ENCODE measurements around the gene SBF1.
"Not testable (repeated sequence)": the region's sequence is repeated elsewhere in the genome, so short reads cannot be mapped to it uniquely, and the experiment has no call there.

- not testable (repeated sequence) for TF ChIP-seq POLR2AphosphoS5 (IDR thresholded peaks at IDR 0.05); POLR2A (IDR thresholded peaks at IDR 0.05; ENCODE audit: low read depth); EP300 (IDR thresholded peaks at IDR 0.05)
- TF ChIP-seq, protein P1, sequence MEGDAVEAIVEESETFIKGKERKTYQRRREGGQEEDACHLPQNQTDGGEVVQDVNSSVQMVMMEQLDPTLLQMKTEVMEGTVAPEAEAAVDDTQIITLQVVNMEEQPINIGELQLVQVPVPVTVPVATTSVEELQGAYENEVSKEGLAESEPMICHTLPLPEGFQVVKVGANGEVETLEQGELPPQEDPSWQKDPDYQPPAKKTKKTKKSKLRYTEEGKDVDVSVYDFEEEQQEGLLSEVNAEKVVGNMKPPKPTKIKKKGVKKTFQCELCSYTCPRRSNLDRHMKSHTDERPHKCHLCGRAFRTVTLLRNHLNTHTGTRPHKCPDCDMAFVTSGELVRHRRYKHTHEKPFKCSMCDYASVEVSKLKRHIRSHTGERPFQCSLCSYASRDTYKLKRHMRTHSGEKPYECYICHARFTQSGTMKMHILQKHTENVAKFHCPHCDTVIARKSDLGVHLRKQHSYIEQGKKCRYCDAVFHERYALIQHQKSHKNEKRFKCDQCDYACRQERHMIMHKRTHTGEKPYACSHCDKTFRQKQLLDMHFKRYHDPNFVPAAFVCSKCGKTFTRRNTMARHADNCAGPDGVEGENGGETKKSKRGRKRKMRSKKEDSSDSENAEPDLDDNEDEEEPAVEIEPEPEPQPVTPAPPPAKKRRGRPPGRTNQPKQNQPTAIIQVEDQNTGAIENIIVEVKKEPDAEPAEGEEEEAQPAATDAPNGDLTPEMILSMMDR (IDR thresholded peaks at IDR 0.05) = not testable (repeated sequence)
These were observed 65.9 kb downstream of the SBF1 start for GRCh38 chr22:50408954-50409353.

All from esophagus muscularis mucosa (tissue), 4 donors.